ENCODE measurements around the gene HUNK. TPM values are rescaled to one million over a fixed set of nuclear protein-coding genes. Genes with fewer than 3 reads are reported as not detected.

The HUNK gene
- total and polyA plus RNA-seq, 2 donors (not counting 1 experiment from before 2014, with no cell fraction given): 0.01 to 0.07 TPM

- Histone ChIP-seq H3K9ac (ENCODE audit: low read length) (no peak overlapping the region), H3K27ac (ENCODE audit: low read length in 2 of 2) (no peak overlapping the region), H3K9me3 (ENCODE audit: control extremely low read depth in 1 of 3, control insufficient read depth in 2 of 3, insufficient read depth in 1 of 3, low read length in 2 of 3) (no peaks in the 10 kb centered on the region), H3K4me2 (replicated peaks; ENCODE audit: low read depth, low read length, poor library complexity, severe bottlenecking) (no peak overlapping the region), H3K36me3 (replicated peaks in 1 of 2; ENCODE audit: control extremely low read depth in 1 of 2, control insufficient read depth in 1 of 2, extremely low read depth in 1 of 2, insufficient read depth in 2 of 2, low read length in 1 of 2) (no peaks in the 10 kb centered on the region), H3K4me3 (ENCODE audit: control extremely low read depth in 1 of 5, extremely low read depth in 1 of 5, insufficient read depth in 1 of 5, low read depth in 2 of 5, low read length in 4 of 5) (no peak overlapping the region), H4K20me1 (ENCODE audit: control insufficient read depth, insufficient read depth, low read length, poor library complexity, severe bottlenecking) (no peaks in the 10 kb centered on the region), H2AFZ (ENCODE audit: insufficient read depth, low read depth, low read length, poor library complexity, severe bottlenecking) (no peak overlapping the region), H3K27me3 (replicated peaks in 1 of 4; ENCODE audit: control extremely low read depth in 1 of 4, control insufficient read depth in 3 of 4, insufficient read depth in 4 of 4, low read length in 3 of 4) (peaks cover 0 to 5% (median 1%) of the 10 kb centered on the region in 4 experiments), H3K79me2 (ENCODE audit: control insufficient read depth, insufficient read depth, low read length) (no peaks in the 10 kb centered on the region), H3K4me1 (ENCODE audit: control insufficient read depth in 2 of 2, insufficient read depth in 2 of 2, low read length in 2 of 2) (no peaks in the 10 kb centered on the region)
- ATAC-seq (ENCODE audit: low read depth): no peak
- H3K27me3 Mint-ChIP-seq: peaks cover 23% of the 10 kb centered on the region
- no peaks in the 10 kb centered on the region for H3K9me3 Mint-ChIP-seq (ENCODE audit: insufficient read depth)
- no peaks in the 10 kb centered on the region for H3K4me1 Mint-ChIP-seq
- no peak overlapping the region for H3K27ac Mint-ChIP-seq
- no peak overlapping the region for H3K4me3 Mint-ChIP-seq
- CTCF ChIA-PET: no interaction called here
- POLR2A ChIA-PET: no interaction called here
- TF ChIP-seq CTCF (IDR thresholded peaks at IDR 0.05) (no peak), EZH2 (IDR thresholded peaks at IDR 0.05; ENCODE audit: borderline replicate concordance, insufficient read depth, low read depth, low read length, poor library complexity, severe bottlenecking) (no peak)
- intact Hi-C loops (cut with micrococcal nuclease): no loop called here
- 100% methylated on average over 2 of the region's 6 CpGs for WGBS (ENCODE audit: insufficient coverage)
- DNase-seq: no peak
Observed at GRCh38 chr21:31902438-31902837, 29.6 kb downstream of the HUNK start.

GRCh38 chr21:31903896-31904295, 31.1 kb downstream of the HUNK start:
- POLR2A ChIA-PET: no interaction called here
- H3K27me3 ChIP-seq (replicated peaks in 1 of 4; ENCODE audit: control extremely low read depth in 1 of 4, control insufficient read depth in 3 of 4, insufficient read depth in 4 of 4, low read length in 3 of 4): peaks cover 0 to 5% (median 2%) of the 10 kb centered on the region in 4 experiments
- no peaks in the 10 kb centered on the region for H3K4me1 ChIP-seq (ENCODE audit: control insufficient read depth in 2 of 2, insufficient read depth in 2 of 2, low read length in 2 of 2)
- no peaks in the 10 kb centered on the region for H3K36me3 ChIP-seq (replicated peaks in 1 of 2; ENCODE audit: control extremely low read depth in 1 of 2, control insufficient read depth in 1 of 2, extremely low read depth in 1 of 2, insufficient read depth in 2 of 2, low read length in 1 of 2)
- no peaks in the 10 kb centered on the region for H3K9me3 ChIP-seq (ENCODE audit: control extremely low read depth in 1 of 3, control insufficient read depth in 2 of 3, insufficient read depth in 1 of 3, low read length in 2 of 3)
- DNase-seq: no peak
- Mint-ChIP-seq H3K27ac (no peak overlapping the region), H3K9me3 (ENCODE audit: insufficient read depth) (no peaks in the 10 kb centered on the region), H3K4me1 (no peaks in the 10 kb centered on the region), H3K27me3 (peaks cover 29% of the 10 kb centered on the region), H3K4me3 (no peak overlapping the region)
- H3K4me2 ChIP-seq (replicated peaks; ENCODE audit: low read depth, low read length, poor library complexity, severe bottlenecking): no peak overlapping the region
- no peak overlapping the region for H3K27ac ChIP-seq (ENCODE audit: low read length in 2 of 2)
- no peak overlapping the region for H2AFZ ChIP-seq (ENCODE audit: insufficient read depth, low read depth, low read length, poor library complexity, severe bottlenecking)
- WGBS (ENCODE audit: insufficient coverage): no CpG with 5 or more reads among the region's 3 CpGs
- H3K9ac ChIP-seq (ENCODE audit: low read length): no peak overlapping the region
- intact Hi-C loops (cut with micrococcal nuclease): no loop called here
- ATAC-seq (ENCODE audit: low read depth): no peak
- TF ChIP-seq CTCF (IDR thresholded peaks at IDR 0.05) (no peak), EZH2 (IDR thresholded peaks at IDR 0.05; ENCODE audit: borderline replicate concordance, insufficient read depth, low read depth, low read length, poor library complexity, severe bottlenecking) (no peak)
- no peaks in the 10 kb centered on the region for H3K79me2 ChIP-seq (ENCODE audit: control insufficient read depth, insufficient read depth, low read length)
- H3K4me3 ChIP-seq (ENCODE audit: control extremely low read depth in 1 of 5, extremely low read depth in 1 of 5, insufficient read depth in 1 of 5, low read depth in 2 of 5, low read length in 4 of 5): no peak overlapping the region
- CTCF ChIA-PET: no interaction called here
- H4K20me1 ChIP-seq (ENCODE audit: control insufficient read depth, insufficient read depth, low read length, poor library complexity, severe bottlenecking): no peaks in the 10 kb centered on the region

Measured in B cell (primary cell).